Astrocyte (in vitro differentiated cells and primary cell): ENCODE data around the gene IL5. TPM values are rescaled to one million over a fixed set of nuclear protein-coding genes. Genes with fewer than 3 reads are reported as not detected.
"Not testable (repeated sequence)": the region's sequence is repeated elsewhere in the genome, so short reads cannot be mapped to it uniquely, and the experiment has no call there.

Experiments used
- DNase-seq: peaks from one replicate; pipeline ENCODE4 v3.0.0-alpha.2; 2010; ENCODE audit warnings: low read depth
- FAIRE-seq: peaks from 2 replicates; lab custom pipeline; 2011; peaks lifted over from hg19 to GRCh38; lab: Jason Lieb, UNC
- H2AFZ ChIP-seq: 2 replicates; pipeline ENCODE4 v1.6.0; 2012; ENCODE audit warnings: low read depth, low read length, inconsistent platforms
- H3K27ac ChIP-seq: 2 replicates; pipeline ENCODE4 v1.5.1; 2011; ENCODE audit warnings: low read depth, low read length, inconsistent platforms
- H3K27me3 ChIP-seq: 2 replicates; pipeline ENCODE4 v1.6.0; 2011; ENCODE audit warnings: low read length, inconsistent platforms; ENCODE audit not compliant: insufficient read depth
- H3K36me3 ChIP-seq: 2 replicates; pipeline ENCODE4 v1.5.1; 2011; ENCODE audit warnings: low read length, inconsistent platforms; ENCODE audit not compliant: insufficient read depth
- H3K4me1 ChIP-seq: 2 replicates; pipeline ENCODE4 v1.5.1; 2011; ENCODE audit warnings: low read length, inconsistent platforms; ENCODE audit not compliant: insufficient read depth
- H3K4me2 ChIP-seq: 2 replicates; pipeline ENCODE4 v1.6.0; 2012; ENCODE audit warnings: low read length, inconsistent platforms
- H3K4me3 ChIP-seq: 2 replicates; pipeline ENCODE4 v1.5.1; 2011; ENCODE audit warnings: low read depth, mild to moderate bottlenecking, low read length, inconsistent platforms; ENCODE audit not compliant: insufficient read depth
- H3K79me2 ChIP-seq: 2 replicates; pipeline ENCODE4 v1.6.0; 2012; ENCODE audit warnings: mild to moderate bottlenecking, low read length, inconsistent platforms; ENCODE audit not compliant: insufficient read depth
- H3K9ac ChIP-seq: 2 replicates; pipeline ENCODE4 v1.6.0; 2012; ENCODE audit warnings: mild to moderate bottlenecking, low read length, inconsistent platforms
- H3K9me3 ChIP-seq: 2 replicates; pipeline ENCODE4 v1.5.1; 2012; ENCODE audit warnings: low read depth, mild to moderate bottlenecking, low read length, inconsistent platforms; ENCODE audit not compliant: insufficient read depth
- H4K20me1 ChIP-seq: 2 replicates; pipeline ENCODE4 v1.6.0; 2012; ENCODE audit warnings: low read length, inconsistent platforms; ENCODE audit not compliant: insufficient read depth
- H3K27ac Mint-ChIP-seq: one replicate; pipeline ENCODE4 v1.8.0; 2021; ENCODE audit warnings: mild to moderate bottlenecking, mixed read lengths; ENCODE audit not compliant: unreplicated experiment
- H3K27me3 Mint-ChIP-seq: one replicate; pipeline ENCODE4 v1.8.0; 2021; ENCODE audit warnings: low read depth, mixed read lengths; ENCODE audit not compliant: unreplicated experiment
- H3K36me3 Mint-ChIP-seq: one replicate; pipeline ENCODE4 v1.8.0; 2021; ENCODE audit warnings: low read depth, mixed read lengths; ENCODE audit not compliant: unreplicated experiment
- H3K4me1 Mint-ChIP-seq: one replicate; pipeline ENCODE4 v1.8.0; 2021; ENCODE audit warnings: low read depth, mixed read lengths; ENCODE audit not compliant: unreplicated experiment
- H3K4me3 Mint-ChIP-seq: one replicate; pipeline ENCODE4 v1.8.0; 2021; ENCODE audit warnings: mild to moderate bottlenecking, moderate library complexity, mixed read lengths; ENCODE audit not compliant: unreplicated experiment
- H3K9me3 Mint-ChIP-seq: one replicate; pipeline ENCODE4 v1.8.0; 2021; ENCODE audit warnings: mild to moderate bottlenecking, mixed read lengths; ENCODE audit not compliant: unreplicated experiment
- EZH2 ChIP-seq: IDR thresholded peaks from 2 replicates; pipeline ENCODE4 v1.6.1; 2012; ENCODE audit warnings: mild to moderate bottlenecking, low read length, inconsistent platforms; ENCODE audit not compliant: insufficient read depth
- total RNA-seq: library from RNA; stranded (reverse); gene quantifications from 2 replicates; pipeline ENCODE4 v1.2.1, GENCODE V29; 2021
- TF ChIP-seq, protein P1 (sequence below): IDR thresholded peaks from 2 replicates; pipeline ENCODE4 v1.5.1; 2011; ENCODE audit warnings: low read depth, mild to moderate bottlenecking, inconsistent platforms, low read length, moderate library complexity; ENCODE audit not compliant: insufficient read depth

The IL5 gene
- total RNA-seq, 1 donor from 2014 or later = not detected

DNA sequence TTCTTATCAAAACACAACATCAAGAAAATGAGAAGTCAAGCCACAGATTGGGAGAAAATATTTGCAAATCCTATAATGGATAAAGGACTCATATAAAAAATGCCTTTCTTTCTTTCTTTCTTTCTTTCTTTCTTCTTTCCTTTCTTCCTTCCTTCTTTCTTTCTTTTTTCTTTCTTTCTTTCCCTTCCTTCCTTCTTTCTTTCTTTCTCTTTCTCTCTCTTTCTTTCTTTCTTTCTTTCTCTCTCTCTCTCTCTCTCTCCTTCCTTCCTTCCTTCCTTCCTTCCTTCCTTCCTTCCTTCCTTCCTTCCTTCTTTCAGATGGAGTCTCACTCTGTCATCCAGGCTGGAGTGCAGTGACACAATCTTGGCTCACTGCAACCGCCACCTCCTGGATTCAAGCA, 21.3 kb downstream of the IL5 start:
- H3K9me3 Mint-ChIP-seq, H3K4me3 Mint-ChIP-seq, H3K9me3 ChIP-seq, H3K79me2 ChIP-seq, H3K27me3 ChIP-seq, H3K4me2 ChIP-seq, H2AFZ ChIP-seq, H3K27me3 Mint-ChIP-seq, H3K9ac ChIP-seq, FAIRE-seq, DNase-seq, H3K4me1 Mint-ChIP-seq, H3K36me3 Mint-ChIP-seq, H3K4me1 ChIP-seq, H3K36me3 ChIP-seq, H3K27ac Mint-ChIP-seq, H3K4me3 ChIP-seq, H4K20me1 ChIP-seq, H3K27ac ChIP-seq: not testable (repeated sequence)

DNA sequence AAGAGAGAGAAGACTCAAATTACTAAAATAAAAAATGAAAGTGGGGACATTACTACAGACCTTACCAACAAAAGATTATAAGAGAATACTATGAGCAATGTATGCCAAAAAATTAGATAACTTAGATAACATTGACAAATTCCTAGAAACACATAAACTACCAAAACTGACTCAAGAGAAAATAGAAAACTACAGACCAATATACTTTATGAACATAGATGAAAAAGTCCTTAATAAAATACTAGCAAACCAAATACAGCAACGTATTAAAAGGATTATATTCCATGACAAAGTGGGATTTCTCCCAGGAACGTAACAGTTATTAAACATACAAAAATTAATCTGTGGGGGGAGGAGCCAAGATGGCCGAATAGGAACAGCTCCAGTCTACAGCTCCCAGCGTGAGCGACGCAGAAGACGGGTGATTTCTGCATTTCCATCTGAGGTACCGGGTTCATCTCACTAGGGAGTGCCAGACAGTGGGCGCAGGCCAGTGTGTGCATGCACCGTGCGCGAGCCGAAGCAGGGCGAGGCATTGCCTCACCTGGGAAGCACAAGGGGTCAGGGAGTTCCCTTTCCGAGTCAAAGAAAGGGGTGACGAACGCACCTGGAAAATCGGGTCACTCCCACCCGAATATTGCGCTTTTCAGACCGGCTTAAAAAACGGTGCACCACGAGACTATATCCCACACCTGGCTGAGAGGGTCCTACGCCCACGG, 29.5 kb downstream of the IL5 start:
- not testable (repeated sequence) for H3K36me3 Mint-ChIP-seq, H4K20me1 ChIP-seq, H3K27me3 ChIP-seq, H3K4me2 ChIP-seq, H3K4me1 ChIP-seq, H3K4me1 Mint-ChIP-seq, H3K27ac ChIP-seq, H3K36me3 ChIP-seq, H3K79me2 ChIP-seq, H3K27ac Mint-ChIP-seq, H3K9ac ChIP-seq, DNase-seq, H3K9me3 ChIP-seq, FAIRE-seq, H3K4me3 Mint-ChIP-seq, H2AFZ ChIP-seq, H3K27me3 Mint-ChIP-seq, H3K4me3 ChIP-seq
- H3K9me3 Mint-ChIP-seq = peaks cover 20% of the 10 kb centered on the region

DNA sequence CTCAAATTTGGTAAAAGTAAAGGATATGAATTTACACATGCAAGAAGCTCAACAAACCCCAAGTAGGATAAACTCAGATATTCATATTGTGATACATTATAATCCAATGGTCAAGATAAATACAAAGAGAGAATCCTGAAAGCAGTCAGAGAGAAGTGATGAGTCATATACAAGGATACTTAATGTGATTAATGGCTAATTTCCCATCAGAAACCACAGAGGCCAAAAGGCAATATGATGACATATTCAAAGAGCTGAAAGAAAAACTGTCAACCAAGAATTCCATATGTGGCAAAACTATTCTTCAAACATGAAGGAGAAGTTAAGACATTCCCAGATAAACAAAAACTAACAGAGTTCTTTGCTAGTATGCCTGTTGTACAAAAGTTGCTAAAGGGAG, 33.2 kb downstream of the IL5 start:
- peak; percentile 75 for FAIRE-seq
- Histone ChIP-seq H3K27me3 (no peaks in the 10 kb centered on the region), H3K4me3 (no peak overlapping the region), H4K20me1 (no peaks in the 10 kb centered on the region), H3K4me1 (peaks cover 16% of the 10 kb centered on the region), H3K27ac (peak overlapping the region; percentile 41), H3K4me2 (peak overlapping the region; percentile 14), H3K9ac (no peak overlapping the region), H3K79me2 (no peaks in the 10 kb centered on the region), H3K36me3 (no peaks in the 10 kb centered on the region), H2AFZ (no peak overlapping the region), H3K9me3 (no peaks in the 10 kb centered on the region)
- Mint-ChIP-seq H3K27ac (peak overlapping the region; percentile 71), H3K36me3 (no peaks in the 10 kb centered on the region), H3K4me3 (no peak overlapping the region), H3K27me3 (no peaks in the 10 kb centered on the region), H3K9me3 (peaks cover 20% of the 10 kb centered on the region), H3K4me1 (peaks cover 17% of the 10 kb centered on the region)
- peak; percentile 90 for DNase-seq
- no peak for TF ChIP-seq EZH2
- TF ChIP-seq, protein P1, sequence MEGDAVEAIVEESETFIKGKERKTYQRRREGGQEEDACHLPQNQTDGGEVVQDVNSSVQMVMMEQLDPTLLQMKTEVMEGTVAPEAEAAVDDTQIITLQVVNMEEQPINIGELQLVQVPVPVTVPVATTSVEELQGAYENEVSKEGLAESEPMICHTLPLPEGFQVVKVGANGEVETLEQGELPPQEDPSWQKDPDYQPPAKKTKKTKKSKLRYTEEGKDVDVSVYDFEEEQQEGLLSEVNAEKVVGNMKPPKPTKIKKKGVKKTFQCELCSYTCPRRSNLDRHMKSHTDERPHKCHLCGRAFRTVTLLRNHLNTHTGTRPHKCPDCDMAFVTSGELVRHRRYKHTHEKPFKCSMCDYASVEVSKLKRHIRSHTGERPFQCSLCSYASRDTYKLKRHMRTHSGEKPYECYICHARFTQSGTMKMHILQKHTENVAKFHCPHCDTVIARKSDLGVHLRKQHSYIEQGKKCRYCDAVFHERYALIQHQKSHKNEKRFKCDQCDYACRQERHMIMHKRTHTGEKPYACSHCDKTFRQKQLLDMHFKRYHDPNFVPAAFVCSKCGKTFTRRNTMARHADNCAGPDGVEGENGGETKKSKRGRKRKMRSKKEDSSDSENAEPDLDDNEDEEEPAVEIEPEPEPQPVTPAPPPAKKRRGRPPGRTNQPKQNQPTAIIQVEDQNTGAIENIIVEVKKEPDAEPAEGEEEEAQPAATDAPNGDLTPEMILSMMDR = no peak
